MCF 10A (cell line): ENCODE data around the gene CD276. TPM values are rescaled to one million over a fixed set of nuclear protein-coding genes. Genes with fewer than 3 reads are reported as not detected.

Source experiments
- BruUV-seq: library from RNA; stranded (reverse); fragments of 400-500 nt; replicated peaks from 2 replicates; lab custom pipeline; 2021; lab: Mats Ljungman, UMichigan
- CTCF ChIA-PET: fragments of 300-600 bp; sonication (Branson Sonifier 250); formaldehyde crosslinking; extraction: SDS; loops from one replicate; lab custom pipeline; 2021; ENCODE audit warnings: antibody characterized with exemption, inconsistent platforms; lab: Yijun Ruan, JAX
- POLR2A ChIA-PET: fragments of 300-600, 350-650 bp; sonication (Branson Sonifier 250); formaldehyde crosslinking; extraction: SDS; loops from one replicate; lab custom pipeline; 2020; ENCODE audit warnings: antibody characterized with exemption, inconsistent platforms; lab: Yijun Ruan, JAX
- DNase-seq: peaks from one replicate; pipeline ENCODE4 v3.0.0-alpha.2; 2018; ENCODE audit not compliant: unreplicated experiment
- H3K27ac Mint-ChIP-seq: one replicate; pipeline ENCODE4 v1.8.0; 2022; ENCODE audit warnings: mild to moderate bottlenecking, low read depth, mixed read lengths; ENCODE audit not compliant: unreplicated experiment
- H3K27me3 Mint-ChIP-seq: one replicate; pipeline ENCODE4 v1.8.0; 2022; ENCODE audit warnings: mixed read lengths; ENCODE audit not compliant: insufficient read depth, unreplicated experiment
- H3K36me3 Mint-ChIP-seq: one replicate; pipeline ENCODE4 v1.8.0; 2022; ENCODE audit warnings: mild to moderate bottlenecking, moderate library complexity, mixed read lengths; ENCODE audit not compliant: insufficient read depth, unreplicated experiment
- H3K4me1 Mint-ChIP-seq: one replicate; pipeline ENCODE4 v1.8.0; 2022; ENCODE audit warnings: mixed read lengths; ENCODE audit not compliant: insufficient read depth, unreplicated experiment
- H3K4me3 Mint-ChIP-seq: one replicate; pipeline ENCODE4 v1.8.0; 2022; ENCODE audit warnings: mild to moderate bottlenecking, moderate library complexity, mixed read lengths; ENCODE audit not compliant: unreplicated experiment
- H3K9me3 Mint-ChIP-seq: one replicate; pipeline ENCODE4 v1.8.0; 2022; ENCODE audit warnings: mixed read lengths; ENCODE audit not compliant: unreplicated experiment
- intact Hi-C: fragments of 100-400 bp; cut with micrococcal nuclease; formaldehyde crosslinking; loops from 2 replicates; pipeline ENCODE4 v1.14.1; 2022
- total RNA-seq: library from RNA; stranded (reverse); gene quantifications from 2 replicates; pipeline ENCODE4 v1.2.3, GENCODE V29; 2022
- TF ChIP-seq, protein P1 (sequence below): fragments of 200-600 bp; IDR thresholded peaks from one replicate; pipeline ENCODE4 v1.8.0; 2022; ENCODE audit warnings: antibody characterized with exemption, mild to moderate bottlenecking; ENCODE audit not compliant: unreplicated experiment

Gene CD276
- total RNA-seq, 1 experiment from 2014 or later, result 52.8 TPM

DNA sequence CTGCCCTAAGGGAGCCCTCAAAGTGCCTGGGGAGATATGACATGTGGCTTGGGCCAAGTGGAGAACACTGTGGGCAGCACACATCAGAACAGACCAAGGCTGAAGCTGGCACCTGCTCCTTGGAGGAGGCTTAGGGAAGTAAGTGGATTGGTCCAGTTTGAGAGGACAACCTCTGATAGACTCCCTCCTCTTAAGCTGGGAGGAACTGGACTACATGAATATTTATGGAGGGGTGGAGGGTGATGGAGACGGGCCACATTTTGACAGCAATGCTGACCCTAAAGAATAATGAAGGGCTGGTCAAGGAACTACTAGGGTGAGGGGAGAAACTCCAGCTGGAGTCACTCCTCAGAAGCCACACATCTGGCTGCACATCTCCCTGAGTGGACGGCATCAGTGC, 6.5 kb upstream of the CD276 start:
- intact Hi-C loops, result loop anchor here (1.0 kb wide), 3 partner anchors 23 to 41 kb away; no protein-coding TSS in a partner anchor
- CTCF ChIA-PET, result interaction anchor here (0.8 to 4.1 kb wide), 16 partner anchors 9 to 893 kb away, joined by 3 to 95 read pairs (median 4); partner anchors contain the start of gene NPTN
- TF ChIP-seq, protein P1, sequence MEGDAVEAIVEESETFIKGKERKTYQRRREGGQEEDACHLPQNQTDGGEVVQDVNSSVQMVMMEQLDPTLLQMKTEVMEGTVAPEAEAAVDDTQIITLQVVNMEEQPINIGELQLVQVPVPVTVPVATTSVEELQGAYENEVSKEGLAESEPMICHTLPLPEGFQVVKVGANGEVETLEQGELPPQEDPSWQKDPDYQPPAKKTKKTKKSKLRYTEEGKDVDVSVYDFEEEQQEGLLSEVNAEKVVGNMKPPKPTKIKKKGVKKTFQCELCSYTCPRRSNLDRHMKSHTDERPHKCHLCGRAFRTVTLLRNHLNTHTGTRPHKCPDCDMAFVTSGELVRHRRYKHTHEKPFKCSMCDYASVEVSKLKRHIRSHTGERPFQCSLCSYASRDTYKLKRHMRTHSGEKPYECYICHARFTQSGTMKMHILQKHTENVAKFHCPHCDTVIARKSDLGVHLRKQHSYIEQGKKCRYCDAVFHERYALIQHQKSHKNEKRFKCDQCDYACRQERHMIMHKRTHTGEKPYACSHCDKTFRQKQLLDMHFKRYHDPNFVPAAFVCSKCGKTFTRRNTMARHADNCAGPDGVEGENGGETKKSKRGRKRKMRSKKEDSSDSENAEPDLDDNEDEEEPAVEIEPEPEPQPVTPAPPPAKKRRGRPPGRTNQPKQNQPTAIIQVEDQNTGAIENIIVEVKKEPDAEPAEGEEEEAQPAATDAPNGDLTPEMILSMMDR, result no peak
- POLR2A ChIA-PET, result interaction anchor here (1.0 to 2.8 kb wide), 2 partner anchors 41 to 44 kb away, joined by 3 to 8 read pairs; partner anchors contain the start of gene NPTN
- DNase-seq, result no peak
- Mint-ChIP-seq H3K36me3 (no peaks in the 10 kb centered on the region), H3K4me3 (no peak overlapping the region), H3K27ac (no peak overlapping the region), H3K27me3 (no peaks in the 10 kb centered on the region), H3K4me1 (peaks cover 5% of the 10 kb centered on the region), H3K9me3 (no peaks in the 10 kb centered on the region)
- BruUV-seq, result no TSS peak

DNA sequence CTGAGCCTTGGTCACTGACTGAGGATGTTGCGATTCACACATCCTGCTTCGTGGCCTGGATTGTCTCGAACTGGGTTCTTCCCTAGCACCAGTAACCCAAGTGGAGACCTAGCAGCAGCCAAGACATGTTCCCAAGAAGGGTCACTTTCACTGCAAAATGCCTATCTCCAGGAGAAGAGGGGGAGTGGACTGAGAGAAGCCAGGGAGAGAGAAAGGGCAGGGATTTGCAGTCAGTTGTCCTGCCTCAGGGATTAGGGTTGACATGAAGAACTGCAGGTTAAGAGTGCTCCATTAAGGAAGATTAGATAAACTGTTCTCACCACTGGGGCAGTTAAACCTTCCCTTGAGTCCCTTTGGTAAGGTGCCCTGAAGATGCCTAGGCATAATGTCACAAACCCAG, 5.7 kb upstream of the CD276 start:
- Mint-ChIP-seq H3K4me1 (peaks cover 5% of the 10 kb centered on the region), H3K27ac (no peak overlapping the region), H3K9me3 (no peaks in the 10 kb centered on the region), H3K27me3 (no peaks in the 10 kb centered on the region), H3K36me3 (no peaks in the 10 kb centered on the region), H3K4me3 (no peak overlapping the region)
- TF ChIP-seq, protein P1, result no peak
- DNase-seq, result no peak
- POLR2A ChIA-PET, result interaction anchor here (1.8 to 2.8 kb wide), 2 partner anchors 20 to 44 kb away, joined by 4 to 8 read pairs; partner anchors contain the start of gene NPTN
- intact Hi-C loops, result no loop called here
- no TSS peak for BruUV-seq
- CTCF ChIA-PET, result interaction anchor here (0.6 to 4.1 kb wide), 8 partner anchors 18 to 384 kb away, joined by 3 to 95 read pairs (median 4); partner anchors contain the start of gene NPTN

DNA sequence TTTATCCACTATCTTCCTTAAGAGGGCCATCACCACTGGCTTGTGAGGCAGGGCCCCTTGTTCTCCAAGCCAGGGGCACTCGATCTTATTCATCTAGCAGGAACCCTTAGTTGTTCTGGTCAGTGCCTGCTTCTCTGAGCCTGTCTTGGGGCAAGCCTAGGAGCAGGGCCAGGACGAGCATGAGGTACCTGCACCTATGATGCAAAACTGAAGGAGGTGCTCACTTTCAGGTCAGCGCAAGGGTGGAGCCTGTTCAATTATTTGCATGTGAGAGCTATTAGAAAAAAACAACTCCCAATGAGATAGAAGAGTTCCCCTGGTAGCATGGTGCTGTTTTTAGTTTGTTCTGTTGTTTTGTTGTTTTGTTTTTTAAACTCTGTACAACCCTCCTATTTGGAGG, 5.0 kb upstream of the CD276 start:
- Mint-ChIP-seq H3K36me3 (no peaks in the 10 kb centered on the region), H3K9me3 (no peaks in the 10 kb centered on the region), H3K27me3 (no peaks in the 10 kb centered on the region), H3K4me3 (no peak overlapping the region), H3K4me1 (peaks cover 5% of the 10 kb centered on the region), H3K27ac (no peak overlapping the region)
- no peak for DNase-seq
- POLR2A ChIA-PET, result interaction anchor here (1.8 to 2.8 kb wide), 2 partner anchors 19 to 45 kb away, joined by 4 to 8 read pairs; partner anchors contain the start of gene NPTN
- TF ChIP-seq, protein P1, result no peak
- BruUV-seq, result no TSS peak
- intact Hi-C loops, result no loop called here
- CTCF ChIA-PET, result interaction anchor here (0.6 to 4.1 kb wide), 6 partner anchors 17 to 152 kb away, joined by 3 to 95 read pairs (median 6); partner anchors contain the start of gene NPTN

DNA sequence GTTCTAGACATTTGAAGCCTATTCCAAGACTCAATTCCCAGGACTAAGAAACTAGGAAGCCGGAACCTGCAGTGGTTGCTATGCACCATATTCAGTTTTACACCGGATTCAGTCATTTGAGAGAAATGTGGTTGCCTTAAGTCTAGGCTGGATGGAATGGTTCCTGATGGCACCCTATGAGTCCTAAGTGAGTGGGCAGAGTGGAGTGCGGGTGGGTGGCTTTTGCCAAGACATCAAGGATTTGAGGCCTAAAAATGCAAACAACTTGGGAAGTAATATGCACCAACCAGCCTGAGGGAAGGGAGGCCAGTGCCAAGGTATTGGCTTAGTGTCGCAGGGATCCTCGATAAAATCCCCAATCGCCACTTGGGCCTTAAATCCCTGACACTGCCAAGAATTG, 4.2 kb upstream of the CD276 start:
- TF ChIP-seq, protein P1, result no peak
- no peaks in the 10 kb centered on the region for H3K9me3 Mint-ChIP-seq
- no peak for DNase-seq
- ChIA-PET CTCF (interaction anchor here (1.7 to 8.2 kb wide), 3 partner anchors 18 to 43 kb away, joined by 5 to 98 read pairs (median 7); no protein-coding TSS in a partner anchor), POLR2A (interaction anchor here (1.8 kb wide), 1 partner anchor 19 kb away, joined by 4 read pairs; no protein-coding TSS in a partner anchor)
- H3K27me3 Mint-ChIP-seq, result no peaks in the 10 kb centered on the region
- intact Hi-C loops, result no loop called here
- H3K27ac Mint-ChIP-seq, result no peak overlapping the region
- H3K4me3 Mint-ChIP-seq, result no peak overlapping the region
- no peaks in the 10 kb centered on the region for H3K36me3 Mint-ChIP-seq
- peaks cover 6% of the 10 kb centered on the region for H3K4me1 Mint-ChIP-seq
- no TSS peak for BruUV-seq
